CD4-positive, alpha-beta T cell treated with Interleukin-17A for 4 hours (primary cell): ENCODE data around the gene DHRS13.

Experiments used
- DNase-seq: peaks from one replicate; pipeline ENCODE4 v3.0.0-alpha.2; 2020; ENCODE audit warnings: mixed read lengths

Gene DHRS13

DNA sequence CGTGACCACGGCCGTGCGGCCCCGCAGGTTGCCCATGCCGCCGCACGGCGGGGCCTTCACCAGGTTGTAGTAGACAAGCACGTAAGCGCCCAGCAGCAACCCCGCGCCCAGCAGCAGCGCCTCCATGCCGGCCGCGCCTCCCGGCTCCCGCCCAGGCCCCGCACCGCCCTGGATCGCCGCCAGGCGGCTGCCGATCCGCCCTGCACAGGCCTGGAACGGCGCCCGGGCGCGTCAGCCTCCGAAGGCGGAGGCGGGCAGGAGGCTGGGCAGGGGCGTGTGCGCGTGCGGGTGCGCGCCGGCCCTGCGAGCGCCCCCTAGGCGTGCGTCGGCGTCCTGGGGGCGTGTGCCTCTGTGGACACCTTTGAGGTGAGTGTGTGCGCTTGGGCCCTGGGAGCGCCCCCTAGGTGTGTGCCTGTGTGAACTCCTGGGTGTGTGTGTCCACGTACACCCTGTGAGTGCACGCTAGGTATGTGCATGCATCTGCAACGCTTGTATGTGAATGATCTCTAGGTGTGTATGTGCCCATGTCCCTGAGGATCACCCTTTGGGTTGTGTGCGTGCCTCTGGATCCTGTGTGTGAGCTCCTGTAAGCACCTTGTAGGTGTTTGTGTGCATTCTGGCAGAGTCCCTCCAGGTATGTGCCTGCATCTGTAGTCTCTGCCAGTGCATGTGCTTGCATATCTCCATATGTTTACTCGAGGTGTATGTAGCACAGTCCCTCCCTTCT lies at the start of gene DHRS13:
Gene DHRS13, minus strand, starts transcription at position 261 of the 727 bp plus-strand sequence. Its CDS starts 135 bp downstream, at position 126.
- DNase-seq = peak; percentile 97

DNA sequence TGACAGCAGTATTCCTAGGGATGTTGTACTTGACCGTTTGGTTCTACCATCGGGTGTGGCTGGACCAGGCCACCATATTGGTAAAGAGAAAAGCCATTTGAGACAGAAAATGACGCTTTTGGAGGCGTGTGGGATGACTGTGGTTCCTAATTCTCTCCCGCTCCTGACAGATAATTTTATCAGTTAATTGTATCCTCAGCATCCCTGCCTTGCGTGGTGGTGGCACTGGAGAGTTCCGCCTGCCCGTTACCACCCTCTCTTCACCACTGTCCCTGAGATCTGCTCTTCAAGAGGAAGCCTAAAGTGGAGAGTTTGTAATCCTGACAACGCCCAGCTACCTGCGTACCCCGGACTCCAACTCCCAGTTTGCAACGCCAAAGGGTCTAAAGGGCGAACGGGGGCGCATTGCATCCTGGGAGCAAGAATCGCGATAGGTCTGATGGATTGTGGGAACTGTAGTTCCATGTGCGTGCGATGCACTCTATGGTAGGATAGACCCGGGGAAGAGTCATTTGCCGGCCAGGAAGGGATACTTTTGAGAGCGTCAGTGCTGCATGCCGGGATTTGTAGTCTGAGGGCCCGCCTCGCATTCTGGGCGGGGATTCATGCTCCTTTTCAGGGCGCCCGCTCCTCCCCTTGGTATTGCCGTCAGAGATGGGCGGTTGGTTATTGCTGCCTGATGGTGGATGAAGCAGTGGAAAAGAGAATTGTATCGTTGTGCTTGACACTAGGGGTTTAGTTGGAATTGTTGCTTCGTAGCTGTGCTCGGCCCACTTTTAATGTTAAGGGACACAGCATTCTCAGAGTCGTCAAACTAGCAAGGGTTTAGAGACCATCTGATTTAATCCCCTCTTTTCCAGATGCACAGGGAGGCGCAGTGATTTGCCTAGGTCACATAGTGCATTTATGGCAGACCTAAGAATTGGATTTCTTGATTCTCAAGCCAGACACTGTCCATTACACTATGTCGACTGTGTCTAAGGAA lies 49.4 kb upstream of the DHRS13 start:
- peak; percentile 95 for DNase-seq

GRCh38 chr17:28951428-28951990 lies 48.6 kb upstream of the DHRS13 start, which contains the start of gene PHF12:
TSS of gene PHF12 (minus strand) at chr17:28951518. CDS start at chr17:28950960, 558 bp downstream.
- DNase-seq = peak; percentile 100

GRCh38 chr17:28950752-28951427 lies 48.0 kb upstream of the DHRS13 start:
- DNase-seq = no peak

DNA sequence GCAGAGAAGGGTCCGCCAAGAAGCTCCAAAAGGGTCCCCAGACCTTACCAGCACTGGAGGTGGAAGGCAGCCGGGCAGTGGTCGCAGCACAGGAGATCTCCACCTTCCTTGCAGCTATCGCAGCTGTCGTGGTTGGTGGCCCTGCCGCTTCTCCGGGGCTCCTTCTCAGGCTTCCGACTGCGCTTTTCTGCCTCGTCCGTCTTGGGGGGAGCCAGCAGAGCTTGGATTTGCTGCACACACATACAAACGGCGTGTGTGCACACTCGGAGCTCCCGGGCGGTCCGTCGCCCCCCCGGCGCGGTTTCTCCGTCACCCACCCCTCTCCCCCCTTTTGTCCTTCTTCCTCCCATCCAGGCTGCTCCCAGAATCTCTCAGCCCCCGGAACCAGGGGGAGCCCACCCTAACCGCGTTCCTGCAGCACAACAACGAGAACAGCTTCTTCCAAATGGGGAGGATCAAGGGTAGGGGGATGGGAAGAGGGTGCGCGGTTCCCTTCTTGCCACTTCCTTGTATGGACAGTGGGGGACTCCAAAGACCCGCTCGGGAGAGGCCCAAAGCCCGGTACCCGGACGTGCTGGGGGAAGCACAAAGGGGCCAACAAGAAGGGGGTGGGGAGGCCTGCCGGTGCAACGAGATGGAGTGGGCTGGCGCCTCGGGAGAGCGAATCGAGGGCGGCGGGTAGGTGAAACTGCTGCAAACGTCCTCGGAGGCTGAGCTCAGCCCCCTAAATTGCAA lies 47.3 kb upstream of the DHRS13 start:
- DNase-seq = peak; percentile 58

DNA sequence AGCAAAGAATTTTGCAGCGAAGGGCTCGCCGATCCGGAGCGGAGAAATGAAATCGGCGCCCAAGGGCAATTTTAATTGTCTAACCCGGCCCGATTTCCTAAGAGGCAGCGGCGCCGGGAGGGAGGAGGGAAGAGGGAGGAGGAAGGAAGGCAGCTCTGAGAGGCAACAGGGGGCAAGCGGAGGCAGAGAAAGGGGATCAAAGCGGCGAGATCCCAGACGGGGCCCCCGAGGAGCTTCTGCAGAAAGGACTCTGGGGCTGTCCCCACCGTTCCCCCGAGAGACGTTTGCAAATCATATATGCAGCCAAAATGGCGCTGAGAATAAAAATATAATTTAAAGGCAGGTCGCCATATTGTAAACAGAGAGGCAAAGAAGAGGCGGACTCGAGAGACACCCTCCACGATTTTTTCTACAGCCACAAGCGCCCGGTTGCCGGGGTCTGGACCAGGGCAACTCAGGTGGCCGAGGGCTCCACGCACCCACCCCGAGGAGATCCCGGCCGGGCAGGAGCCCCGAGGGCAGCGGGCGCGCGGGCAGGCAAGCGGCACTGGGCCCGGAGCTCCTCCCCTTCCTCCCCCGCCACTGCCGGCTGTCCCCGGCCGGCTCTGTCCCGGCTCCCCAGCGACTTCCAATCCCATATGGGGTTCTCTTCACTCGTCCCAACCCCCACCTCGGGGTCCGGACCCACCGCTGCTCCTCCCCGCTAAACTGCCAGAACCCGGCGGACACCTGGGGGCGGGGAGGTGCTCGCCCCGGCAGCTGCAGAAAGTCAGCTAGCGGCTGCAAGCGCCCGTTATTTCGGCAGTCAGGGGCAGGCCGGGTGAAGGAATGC lies 46.5 kb upstream of the DHRS13 start:
- DNase-seq = peak; percentile 57

GRCh38 chr17:28948873-28949184 lies 46.0 kb upstream of the DHRS13 start:
- DNase-seq = no peak

- no peak for DNase-seq
Measured at GRCh38 chr17:28948342-28948741, 45.5 kb upstream of the DHRS13 start.

- no peak for DNase-seq
Measured at GRCh38 chr17:28947639-28948038, 44.8 kb upstream of the DHRS13 start.

- DNase-seq = no peak
Measured at GRCh38 chr17:28946239-28946638, 43.4 kb upstream of the DHRS13 start.

DNA sequence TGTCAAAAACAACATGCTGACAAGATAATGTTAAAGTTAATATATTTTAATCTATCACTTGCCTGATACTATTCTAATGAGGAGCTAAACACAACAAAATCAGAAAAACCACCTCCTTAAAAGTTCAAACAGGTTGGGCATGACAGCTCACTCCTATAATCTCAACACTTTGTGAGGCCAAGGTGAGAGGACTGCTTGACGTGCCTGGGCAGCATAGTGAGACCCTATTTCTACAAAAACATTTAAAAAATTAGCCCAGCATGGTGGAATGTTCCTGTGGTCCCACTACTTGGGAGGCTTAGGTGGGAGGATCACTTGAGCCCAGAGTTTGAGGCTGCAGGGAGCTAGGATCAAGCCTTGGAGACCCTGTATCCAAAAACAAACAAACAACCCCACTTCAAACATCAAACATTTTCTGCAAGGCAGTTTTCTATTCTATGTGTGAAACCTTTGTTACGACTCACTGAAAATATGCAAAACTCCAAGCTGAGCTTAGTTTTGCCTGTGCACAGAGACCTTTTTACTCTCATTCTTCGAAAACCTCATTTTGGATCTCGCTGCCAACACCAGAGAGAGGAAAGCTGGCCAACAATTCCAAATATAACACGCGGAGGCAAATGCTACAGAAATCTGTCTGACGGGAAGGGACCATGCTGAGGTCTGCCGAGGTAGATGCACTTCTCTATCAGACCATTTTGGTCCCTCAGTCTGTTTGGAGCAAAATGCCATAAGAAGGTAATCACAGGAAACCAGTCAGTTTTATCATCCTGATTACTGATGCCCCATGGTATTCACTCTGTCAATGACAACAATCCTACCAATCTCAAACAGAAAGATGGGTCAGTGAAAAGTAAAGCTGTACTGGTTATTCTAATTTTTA lies 42.2 kb upstream of the DHRS13 start:
- no peak for DNase-seq

DNA sequence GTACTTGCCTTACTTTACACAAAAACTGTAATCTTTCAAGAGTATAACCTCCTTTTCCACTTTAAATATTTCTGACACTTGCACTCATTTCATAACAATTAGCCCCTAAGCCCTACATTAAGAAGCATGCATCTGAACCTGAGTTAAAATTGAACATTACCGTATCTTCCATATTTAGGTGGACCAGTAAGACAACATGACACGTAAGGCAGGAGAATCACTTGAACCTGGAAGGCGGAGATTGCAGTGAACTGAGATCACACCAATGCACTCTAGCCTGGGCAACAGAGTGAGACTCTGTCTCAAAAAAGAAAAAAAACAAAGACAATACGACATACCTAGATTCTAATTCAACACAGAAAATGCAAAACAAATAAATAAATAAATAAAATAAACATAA lies 41.5 kb upstream of the DHRS13 start:
- DNase-seq = no peak

DNA sequence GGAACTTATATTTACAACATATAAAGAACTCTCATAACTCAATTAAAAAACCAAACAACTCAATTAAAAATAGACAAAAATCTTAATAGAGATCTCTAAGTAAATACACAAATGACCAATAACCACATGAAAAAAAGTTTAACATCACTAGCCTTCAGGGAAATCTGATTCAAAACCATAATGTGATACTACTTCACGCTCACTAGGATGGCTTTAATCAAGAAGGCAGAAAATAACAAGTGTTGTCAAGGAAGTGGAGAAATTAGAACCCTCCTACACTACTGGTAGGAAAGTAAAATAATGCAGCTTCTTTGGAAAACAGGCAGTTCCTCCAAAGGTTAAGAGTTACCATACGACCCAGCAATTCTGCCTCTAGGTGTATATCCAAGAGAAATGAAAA lies 40.0 kb upstream of the DHRS13 start:
- no peak for DNase-seq

- DNase-seq = no peak
Measured at GRCh38 chr17:28941251-28941650, 38.4 kb upstream of the DHRS13 start.

DNA sequence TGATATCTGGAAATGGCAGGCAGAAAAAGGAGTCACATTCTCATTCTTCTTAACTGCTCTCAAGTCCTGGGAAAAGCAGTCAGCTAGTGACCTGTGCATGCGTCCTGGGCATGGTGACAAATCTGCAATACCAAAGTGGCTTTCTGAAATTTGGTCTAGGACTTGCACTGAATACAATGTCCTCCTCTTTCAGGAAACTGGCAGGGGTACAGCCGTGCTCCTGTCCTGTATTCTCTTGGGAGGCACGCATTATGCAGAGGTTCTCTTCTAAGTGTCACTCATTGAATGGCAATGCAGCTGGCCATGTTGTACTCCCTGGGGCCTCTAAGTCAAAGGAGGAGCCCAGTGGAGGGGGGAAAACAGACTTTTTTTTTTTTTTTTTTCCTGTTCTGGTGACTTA lies 37.8 kb upstream of the DHRS13 start:
- no peak for DNase-seq

GRCh38 chr17:28940142-28940541 lies 37.3 kb upstream of the DHRS13 start:
- DNase-seq = peak; percentile 26

DNA sequence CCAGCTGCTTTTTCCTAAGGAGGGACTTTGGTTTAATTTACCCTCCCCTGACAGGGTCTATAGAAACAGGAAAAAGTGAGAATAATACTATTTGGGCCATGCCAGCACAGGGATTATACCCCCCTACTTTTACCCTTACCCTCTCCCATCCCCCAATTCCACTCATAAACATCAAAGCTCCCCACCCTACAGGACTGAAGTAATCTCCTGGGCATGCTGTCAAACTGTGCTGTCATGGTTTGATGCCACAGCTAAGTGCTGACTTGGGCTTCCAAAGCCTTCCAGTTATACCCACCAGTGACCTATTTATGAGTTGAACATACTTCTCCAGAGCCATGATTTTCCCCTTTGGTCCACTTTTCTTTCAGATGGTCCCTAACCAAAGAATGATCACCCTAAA lies 35.7 kb upstream of the DHRS13 start:
- no peak for DNase-seq

DNA sequence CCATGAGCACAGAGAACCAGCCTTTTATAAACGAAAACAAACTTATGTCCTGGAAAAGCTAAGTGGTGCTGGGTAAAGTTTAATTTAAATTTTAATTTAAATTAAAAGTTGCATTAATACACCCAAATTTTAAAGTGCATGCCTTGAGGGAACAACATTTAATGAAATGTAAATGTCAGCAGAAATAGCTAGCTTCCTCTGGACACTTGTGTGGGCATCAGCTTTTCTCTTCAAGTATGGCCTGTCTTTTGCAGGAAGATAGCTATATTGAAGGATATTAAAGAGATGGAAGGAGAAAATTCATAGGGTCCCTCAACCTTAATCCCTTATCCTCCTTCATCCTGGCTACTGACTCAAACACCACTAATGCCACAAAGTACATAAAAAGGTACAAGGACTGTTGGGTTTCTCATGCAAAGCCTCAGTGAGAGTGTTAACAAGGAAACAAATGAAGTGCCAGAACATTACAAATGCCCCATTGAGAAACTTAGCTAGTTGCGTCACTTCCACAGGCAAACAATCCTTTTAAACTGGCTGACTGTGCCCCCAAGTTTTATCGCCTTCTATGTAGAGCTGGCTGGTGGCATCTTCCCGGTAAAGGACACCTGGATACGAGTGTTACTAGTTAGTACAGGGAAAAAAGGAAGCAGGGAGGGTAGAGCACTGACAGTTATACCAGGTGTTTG lies 34.3 kb upstream of the DHRS13 start:
- DNase-seq = no peak

- no peak for DNase-seq
Measured at GRCh38 chr17:28935744-28936460, 33.0 kb upstream of the DHRS13 start.
